ENCODE measurements around the gene FBXO31.
"Not testable (repeated sequence)": the region's sequence is repeated elsewhere in the genome, so short reads cannot be mapped to it uniquely, and the experiment has no call there.

The FBXO31 gene

DNA sequence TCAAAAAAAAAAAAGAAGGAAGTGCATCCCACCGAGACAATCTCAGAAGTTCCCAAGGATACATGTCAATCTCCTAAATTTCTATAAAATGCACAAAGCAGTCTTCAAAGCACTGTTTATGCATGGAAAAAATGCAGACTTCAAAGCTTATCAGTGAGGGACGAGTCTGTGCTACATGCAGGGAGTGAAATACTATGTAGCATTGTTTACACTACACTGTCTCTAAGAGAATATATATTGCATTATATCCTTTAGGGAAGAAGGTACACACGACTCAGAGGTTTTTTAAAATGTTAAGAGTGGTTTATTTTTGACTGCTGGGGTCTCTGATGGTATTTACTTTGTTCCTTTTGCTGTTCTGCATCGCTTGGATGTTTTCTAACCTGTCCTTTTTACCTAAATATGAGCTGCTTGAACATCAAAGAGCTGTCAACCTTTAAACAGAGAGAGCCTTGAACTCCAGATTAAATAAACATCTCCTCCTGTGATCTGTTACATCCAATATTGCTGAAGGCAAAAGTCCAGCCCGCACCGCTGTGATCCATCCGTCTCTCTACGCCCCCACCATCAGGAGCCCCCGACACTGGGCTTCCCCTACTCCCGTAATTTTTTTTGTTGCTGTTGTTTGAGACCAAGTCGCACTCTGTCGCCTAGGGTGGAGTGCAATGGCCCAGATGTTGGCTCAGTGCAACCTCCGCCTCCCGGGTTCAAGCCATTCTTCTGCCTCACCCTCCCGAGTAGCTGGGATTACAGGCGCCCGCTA is 1.4 kb downstream of the FBXO31 start:
- no peak for DNase-seq

DNA sequence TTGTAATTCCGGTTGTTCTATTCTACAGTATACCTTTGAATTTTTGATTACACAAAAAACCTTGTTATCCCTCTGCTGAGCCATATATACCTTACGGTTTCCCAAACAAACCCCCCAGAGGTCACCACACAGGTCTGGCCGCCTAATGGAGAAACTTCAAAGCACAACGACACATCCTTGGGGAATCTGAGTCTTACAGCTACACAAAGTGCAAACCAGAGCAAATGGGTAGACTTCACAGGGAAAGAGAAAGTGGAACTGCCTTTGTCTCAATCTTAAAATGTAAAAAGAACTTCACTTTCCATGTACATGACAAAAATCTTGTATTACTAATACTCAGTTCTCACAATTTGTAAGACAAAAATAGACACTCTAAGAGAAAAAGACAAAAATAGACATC is 2.7 kb downstream of the FBXO31 start:
- DNase-seq, result no peak

DNA sequence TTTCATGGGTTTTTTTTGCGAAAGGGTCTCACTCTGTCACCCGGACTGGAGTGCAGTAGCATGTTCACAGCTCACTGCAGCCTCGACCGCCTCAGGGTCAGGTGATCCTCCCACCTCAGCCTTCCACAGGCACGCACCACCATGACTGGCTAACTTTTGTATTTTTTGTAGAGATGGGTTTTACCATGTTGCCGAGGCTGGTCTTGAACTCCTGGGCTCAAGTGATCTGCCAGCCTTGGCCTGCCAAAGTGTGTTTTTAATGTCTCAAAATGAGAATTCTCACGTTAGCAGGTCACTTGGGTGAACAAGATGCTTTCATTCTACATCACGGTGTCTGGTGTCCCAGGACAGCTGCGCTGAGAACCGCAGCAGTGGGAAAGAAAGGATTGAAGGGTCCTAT is 3.2 kb downstream of the FBXO31 start:
- DNase-seq, result no peak

DNA sequence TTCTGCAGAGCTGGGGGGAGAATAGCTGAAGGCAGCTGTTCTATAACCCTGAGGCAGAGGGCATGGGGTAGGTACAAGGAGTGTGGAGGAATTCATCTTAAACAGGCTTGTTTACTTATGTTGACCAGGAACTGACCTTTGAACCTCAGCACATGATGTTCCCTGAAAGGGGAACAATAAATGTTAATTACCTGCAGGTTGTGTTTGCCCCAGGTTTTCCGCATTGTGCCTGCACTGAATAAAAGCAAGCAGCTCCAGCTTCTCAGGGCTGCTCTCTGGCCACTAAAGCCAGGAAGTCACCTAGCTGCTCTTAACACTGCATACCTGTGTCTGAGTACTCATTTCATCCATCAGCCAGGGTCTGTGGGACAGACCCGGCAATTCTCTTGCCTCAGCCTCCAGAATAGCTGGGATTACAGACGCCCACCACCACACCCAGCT is 4.2 kb downstream of the FBXO31 start:
- DNase-seq, result not testable (repeated sequence)

DNA sequence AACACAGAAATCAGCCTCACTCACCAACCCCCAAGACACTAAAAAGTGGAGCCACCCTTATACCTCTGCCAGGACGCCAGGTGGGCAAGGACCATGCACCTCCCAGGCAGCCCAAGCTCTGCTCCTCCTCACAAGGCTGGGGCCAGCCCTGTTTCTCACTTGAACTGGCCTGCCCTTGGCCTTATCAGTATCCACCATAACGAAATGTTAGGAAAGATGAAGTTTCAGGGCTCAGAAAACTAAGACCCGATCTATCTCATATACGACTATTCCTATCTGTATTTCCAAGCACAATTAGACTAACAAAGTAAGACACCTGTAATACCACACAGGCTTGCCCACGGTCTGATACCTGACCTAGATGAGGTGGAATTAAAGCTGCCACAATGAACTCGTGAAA is 6.9 kb downstream of the FBXO31 start:
- DNase-seq, result no peak

DNA sequence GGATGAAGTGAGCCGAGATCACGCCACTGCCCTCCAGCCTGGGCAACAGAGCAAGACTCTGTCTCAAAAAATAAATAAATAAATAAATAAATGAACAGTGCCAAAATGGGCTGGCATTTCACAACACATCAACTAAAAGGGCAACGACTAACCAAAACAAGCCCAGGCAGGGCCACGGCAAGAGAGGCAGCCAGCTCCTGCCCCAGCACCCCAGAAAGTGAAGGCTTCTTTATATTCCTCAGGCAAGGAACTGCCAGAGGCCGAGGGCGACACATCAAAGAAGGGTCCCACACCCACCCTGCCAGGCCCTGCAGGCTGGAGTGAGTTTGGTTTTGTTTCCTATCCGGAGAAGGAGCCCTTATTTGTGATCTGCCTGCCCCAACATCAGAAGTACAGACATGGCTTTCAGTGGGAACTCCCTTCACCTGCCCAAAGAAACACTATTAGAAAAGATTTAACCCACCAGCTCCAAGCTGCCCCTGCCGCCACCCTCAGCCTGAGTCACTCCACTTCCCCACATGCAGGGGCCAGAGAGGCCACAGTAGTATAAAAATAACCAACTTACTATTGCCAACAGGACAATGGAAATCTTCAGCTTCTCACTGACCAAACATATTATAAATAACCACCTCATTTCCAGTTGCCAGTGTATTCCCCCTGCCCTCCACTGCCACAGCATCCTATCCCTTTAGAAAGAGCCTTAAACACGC is 8.0 kb downstream of the FBXO31 start:
- no peak for DNase-seq

DNA sequence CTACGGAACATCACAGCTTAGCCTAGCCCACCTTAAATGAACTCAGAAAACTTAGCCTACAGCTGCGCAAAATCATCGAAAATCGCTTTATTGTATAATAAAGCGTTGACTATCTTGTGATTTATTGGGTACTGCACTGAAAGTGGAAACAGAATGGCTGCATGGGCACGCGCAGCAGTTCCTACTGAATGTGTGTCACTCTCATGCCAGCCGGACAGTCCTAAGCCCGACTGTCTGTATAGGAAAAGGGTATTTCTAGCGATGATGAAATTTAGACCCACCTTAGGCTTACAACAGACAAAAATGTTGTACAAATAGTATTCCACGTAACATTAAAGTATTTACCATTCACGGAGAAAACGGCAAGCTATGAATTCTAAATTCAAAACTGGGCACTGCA is 9.3 kb downstream of the FBXO31 start:
- DNase-seq, result no peak

DNA sequence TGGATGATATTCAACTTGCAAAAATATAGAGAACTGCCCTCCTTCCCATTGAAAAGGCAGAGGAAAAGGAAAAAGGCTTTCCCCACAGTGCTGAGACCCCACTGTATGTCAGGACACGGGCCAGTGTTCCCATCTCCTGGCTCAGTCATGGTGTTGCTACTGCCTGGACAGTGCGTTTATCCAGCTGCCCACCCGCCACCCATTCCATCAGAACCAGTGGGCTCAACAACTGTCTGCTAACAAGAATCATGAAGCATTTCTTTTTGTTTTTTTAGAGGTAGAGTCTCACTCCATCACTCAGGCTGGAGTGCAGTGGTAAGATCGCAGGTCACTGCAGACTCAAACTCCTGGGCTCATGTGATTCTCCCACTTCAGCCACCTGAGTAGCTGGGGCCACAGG is 11.3 kb downstream of the FBXO31 start:
- DNase-seq, result no peak

DNA sequence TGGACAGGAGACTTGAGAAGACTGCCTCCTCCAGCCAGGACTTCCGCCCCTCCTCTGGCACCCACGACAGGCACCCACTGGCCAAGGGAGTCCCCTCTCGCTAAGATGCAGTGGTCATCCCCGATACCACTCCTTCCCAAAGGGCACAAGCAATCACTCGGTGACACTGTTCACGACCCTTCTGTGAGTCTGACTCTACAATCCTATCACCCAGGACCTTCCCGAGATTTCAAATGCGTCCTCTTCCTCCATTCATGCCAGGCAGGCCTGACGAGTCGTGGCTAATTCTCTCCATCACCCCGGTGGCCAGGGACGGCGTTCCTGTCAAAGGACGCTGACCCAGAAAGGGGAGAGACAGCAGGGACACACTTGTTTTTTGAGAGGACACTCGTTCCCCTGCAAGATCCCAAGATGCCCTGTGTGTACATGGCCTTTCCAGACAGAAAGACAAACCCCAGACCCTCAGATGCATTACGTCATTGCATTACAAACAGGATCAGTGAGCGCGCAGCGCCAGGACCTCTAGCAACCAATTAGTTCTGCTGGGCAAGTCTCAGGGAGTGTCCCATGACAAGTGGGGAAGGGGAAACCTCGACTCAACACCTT is 12.2 kb downstream of the FBXO31 start:
- DNase-seq, result no peak

DNA sequence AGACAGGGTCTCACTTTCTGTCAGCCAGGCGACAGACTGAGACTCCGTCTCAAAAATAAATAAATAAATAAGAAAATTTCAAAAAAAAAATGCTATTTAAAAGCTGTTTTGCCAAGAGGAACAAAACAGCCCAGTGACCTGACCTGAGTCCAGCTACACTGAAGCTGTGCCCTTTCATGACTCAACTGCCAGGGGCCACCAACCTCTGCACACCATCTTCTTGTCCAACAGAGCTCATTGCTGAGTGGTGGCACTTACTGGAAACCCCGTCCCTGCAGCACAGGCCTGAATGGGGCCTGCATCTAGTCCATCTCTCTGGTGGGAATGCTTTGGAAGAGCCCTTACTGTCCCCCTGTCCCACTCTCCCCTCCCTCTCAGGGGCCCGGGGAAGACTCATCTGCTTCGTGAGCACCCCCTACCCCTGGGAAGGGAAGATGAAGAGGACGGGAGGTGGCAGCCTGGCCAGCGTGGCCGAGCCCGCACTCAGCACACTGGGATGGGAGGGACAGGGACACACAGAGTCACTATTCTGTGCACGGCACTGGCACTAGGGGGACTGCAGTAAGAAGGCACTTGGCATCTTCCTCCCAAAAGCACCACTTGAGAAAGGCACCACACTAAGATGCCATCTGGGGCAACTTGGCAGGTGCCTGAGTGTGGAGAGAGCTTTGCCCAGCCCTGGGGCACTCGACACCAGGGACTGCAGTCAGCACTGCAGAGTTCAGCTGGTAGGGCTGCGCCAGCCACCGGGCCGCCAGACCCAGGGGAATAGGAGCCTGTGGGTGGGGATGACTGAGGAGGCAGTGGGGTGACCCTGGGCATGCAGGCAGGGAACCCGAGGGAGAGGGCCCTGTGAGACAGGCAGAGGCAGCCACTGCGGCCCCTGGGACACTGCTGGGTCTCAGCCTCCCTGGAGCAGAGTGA is 13.5 kb downstream of the FBXO31 start:
- no peak for DNase-seq

DNA sequence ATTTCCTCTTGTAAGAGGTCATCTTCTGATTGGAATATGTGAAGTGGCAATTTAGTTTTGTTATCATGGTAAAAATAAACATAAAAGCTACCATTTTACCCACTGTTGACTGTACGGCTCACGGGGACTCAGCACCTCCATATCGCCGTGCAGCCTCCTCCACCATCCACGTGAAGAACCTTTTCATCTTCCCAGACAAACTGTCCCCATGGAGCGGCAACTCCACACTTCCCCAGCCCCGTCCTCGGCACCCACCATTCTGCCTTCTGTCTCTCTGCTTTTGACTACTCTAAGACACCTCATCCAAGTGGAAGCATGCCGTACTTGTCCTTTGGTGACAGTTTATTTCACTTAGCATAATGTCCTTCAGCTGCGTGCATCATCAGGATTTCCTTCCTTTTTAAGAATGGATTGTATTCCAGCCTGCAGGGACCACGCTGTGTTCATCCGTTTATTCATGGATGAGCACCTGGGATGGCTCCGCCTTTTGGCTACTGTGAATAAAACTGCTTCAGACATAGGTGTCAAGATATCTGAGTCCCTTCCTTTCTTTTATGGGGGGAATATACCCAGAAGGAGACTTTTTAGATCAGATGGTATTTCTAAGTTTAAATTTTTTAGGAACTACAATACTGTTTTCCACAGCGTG is 14.3 kb downstream of the FBXO31 start:
- no peak for DNase-seq

DNA sequence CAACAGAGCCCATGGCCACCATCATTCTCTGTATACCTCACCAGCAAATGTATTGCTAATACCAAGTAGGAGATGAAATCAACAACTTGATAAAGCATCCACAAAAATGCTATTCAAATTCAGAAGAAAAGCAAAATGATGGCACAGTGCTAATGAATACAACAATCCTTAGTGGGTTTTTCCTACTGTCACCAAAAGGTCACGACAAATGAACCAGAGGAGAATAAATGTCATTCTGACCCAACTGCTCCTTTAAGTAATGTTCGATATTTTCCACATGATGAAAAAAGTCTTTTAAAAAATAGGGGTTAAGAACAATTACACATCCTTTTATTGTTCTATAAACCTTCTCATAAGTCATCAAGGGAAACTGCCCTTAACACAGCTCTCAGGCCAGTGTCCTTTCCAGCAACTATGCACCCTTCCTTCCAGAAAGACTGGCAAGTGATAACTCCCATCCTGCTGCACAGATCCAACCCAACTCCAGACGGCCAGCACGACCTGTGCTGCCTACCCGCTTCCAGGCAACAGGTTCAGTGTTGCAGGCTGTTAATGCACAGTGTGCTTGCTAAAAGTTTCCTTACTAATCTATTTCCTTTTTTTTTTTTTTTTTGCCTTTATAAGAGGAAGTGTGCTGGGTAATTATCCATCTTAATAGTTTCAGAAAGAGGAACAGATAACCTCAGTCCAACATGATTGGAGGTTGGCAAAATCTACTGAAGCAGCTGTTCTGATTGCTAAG is 15.4 kb downstream of the FBXO31 start:
- no peak for DNase-seq

DNA sequence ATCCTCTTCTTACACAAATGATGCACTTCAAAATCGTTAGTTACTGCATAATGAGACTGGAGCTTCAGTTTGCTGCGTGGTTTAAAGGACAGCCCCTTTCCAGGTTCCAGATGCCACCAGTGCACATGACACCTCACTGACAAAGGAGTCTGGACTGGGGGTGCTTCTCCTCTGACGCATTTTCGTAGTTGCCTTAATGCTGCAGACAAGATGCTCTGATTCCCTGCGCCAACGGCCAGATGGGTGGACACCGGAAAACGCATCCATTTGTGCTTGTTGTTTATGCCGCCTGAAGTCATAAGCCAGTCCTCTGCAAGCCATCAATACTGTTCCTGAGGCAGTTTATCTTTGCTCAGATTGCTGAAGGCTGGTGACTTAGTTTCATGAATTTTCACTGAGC is 16.0 kb downstream of the FBXO31 start:
- no peak for DNase-seq

DNA sequence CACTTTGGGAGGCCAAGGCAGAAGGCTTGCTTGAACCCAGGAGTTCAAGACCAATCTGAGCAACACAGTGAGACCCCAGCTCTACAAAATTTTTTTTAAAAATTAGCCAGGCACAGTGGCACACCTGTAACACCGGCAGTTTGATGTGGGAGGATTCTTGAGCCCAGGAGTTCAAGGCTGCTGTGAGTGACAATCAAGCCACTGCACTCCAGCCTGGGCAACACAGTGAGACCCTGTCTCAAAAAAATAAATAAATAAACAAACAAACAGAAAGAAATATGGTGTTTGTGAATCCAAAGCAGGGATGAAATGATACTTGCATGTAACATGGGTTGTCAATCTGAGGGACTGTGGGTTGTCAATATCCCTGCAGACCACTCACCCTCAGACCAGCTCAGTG is 16.6 kb downstream of the FBXO31 start:
- DNase-seq, result no peak

DNA sequence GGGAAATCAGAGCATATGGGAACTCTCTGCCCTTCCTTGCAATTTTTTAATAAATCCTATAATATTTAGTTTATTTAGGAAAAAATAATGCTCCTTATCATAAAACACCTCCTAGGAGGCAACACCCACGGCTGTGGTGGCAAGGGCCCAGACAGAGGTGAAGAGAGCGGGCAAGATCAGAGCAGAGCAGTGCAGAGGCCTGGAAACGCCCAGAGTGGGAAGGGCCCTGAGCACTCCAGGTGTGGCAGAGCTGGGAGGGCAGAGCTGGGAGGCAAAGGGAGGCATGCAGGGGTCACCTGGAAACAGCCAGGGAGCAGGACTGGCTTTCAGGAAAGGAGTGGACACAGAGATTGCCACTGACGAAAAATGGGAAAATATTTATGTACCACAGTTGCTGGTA is 17.3 kb downstream of the FBXO31 start:
- no peak for DNase-seq

DNA sequence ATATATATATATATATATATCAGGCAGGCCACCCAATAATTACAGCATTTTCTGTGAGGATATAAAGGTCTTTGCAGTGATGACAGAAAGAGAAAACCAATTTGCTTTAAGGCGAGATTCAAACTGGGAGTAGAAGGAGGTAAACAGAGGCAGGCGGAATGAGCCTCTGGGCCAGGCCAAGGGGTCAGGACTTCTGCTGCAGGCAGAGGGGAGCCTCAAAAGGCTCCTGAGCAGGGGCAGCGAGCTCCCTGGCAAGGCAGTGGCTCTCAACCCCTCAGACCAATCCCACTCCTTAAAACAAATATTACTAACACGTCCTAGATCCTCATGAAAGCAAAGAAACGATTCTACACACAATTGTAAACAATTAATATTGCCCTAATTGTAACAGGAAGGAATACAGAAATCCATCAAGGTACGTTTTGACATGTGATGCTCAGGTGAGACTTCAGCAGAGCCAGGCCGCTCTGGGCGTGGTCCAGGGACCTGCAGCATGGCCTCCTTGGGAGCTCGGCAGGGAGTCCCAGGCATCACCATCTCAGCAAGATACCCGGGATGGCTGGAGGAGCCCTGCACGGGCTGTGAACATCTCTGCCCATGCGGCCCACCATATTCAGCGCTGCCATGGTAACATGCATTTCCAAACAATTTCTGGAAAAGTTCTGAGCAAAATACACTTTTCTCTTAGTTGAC is 18.4 kb downstream of the FBXO31 start:
- no peak for DNase-seq

DNA sequence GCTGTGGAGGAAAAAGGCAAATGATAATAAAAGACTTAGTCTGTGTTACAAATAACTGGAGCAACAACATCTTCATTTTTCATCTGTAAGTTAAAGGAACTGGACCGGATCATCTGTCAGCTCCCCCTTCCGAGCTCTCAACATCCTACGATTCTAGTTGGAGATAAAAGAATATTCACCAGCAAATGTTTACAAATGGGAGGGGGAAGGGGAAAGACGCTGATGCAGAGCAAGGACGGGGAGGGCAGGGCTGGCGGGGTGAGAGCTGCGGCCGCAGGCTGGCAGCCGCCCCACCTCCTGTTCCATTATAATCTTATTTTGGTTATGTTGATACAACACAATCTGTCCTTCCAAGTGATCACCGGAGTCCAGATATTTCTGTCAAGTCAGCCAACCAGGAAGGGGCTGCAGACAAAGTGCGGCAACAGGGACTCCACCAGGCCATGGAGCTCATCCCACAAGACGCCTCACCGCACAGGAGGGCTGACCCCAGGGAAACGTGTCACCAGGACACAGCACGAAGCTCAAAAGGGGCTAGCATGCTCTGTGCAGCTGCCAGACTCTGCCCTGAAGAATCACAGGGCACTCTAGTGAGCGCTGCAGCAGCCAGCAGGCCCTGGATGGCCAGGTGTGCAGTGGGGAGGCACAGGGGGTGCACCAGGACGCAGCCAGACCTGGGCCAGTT is 19.7 kb downstream of the FBXO31 start:
- DNase-seq, result no peak

DNA sequence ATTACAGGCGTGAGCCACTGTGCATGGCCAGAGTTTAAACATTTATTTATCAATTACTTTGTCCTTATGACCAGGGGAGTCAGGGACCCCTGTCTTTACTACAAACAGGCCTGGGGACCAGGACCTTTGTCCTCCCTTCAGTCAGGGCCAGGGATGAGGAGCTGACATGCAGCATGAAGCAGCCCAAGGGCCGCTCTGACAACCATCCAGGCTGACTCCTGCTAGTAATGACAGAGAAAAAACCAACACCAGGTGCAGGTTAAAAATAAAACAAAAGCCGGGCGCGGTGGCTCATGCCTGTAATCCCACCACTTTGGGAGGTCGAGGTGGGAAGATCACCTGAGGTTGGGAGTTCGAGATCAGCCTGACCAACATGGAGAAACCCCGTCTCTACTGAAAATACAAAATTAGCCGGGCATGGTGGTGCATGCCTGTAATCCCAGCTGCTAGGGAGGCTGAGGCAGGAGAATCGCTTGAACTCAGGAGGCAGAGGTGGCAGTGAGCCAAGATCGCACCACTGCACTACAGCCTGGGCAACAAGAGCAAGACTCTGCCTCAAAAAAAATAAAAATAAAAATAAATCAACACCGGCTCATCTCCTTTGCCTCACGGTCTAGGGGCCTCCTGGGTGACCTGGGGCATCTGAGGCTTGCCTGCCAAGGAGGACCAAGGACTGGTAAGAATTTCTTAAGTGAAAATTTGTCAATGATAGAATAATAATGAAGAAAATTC is 20.6 kb downstream of the FBXO31 start:
- not testable (repeated sequence) for DNase-seq

DNA sequence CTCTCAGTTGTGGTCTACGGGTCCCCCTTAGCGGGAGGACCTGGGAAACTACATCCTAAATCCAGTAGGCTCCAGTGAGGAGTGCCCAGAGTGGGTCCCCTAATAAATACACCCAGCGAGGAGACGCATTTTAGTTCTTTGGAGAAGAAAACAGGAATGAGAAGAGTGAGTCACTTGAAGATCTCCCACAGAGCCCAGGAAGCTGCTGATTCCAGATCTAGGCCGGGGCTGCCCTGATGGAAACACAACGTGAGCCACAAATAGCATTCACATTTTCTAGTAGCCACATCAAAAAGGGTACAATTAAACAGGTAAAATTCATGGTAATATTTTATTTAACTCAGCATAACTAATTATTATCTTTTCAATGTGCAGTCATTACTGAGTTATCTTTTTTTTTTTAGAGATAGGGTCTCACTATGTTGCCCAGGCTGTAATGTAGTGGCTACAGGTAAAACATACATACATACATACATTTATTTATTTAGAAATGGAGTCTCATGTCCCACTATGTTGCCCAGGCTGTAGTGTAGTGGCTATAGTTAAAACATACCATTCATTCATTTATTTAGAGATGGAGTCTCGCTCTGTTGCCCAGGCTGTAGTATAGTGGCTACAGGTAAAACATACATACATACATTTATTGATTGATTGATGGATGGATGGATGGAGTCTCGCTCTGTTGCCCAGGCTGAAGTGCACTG is 21.5 kb downstream of the FBXO31 start:
- DNase-seq, result no peak
